ENCODE measurements around the gene BCL10. TPM values are rescaled to one million over a fixed set of nuclear protein-coding genes. Genes with fewer than 3 reads are reported as not detected.

The BCL10 gene
- total RNA-seq, 1 experiment from 2014 or later, result 26.1 TPM

DNA sequence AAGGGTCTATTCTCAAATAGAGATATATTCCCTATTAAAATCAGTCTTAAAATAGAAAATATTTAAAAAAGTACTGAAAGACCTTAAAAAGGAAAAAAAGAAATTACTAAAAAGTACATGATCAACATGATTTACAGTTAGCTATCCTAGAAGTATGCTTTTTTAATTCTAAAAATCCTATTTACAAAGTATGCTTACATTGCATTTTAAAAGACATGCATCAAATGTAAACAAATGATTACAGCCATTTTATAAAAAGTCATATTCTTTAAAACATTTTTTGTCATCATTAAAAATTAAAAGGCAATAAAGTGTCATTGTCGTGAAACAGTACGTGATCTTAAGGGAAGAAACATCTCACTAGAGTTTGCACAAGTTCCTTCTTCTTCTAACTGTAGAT lies 9.1 kb downstream of the BCL10 start:
- H3K23ac ChIP-seq (ENCODE audit: insufficient read length, low read depth, low read length), result no peak overlapping the region
- no peak overlapping the region for H2BK5ac ChIP-seq (ENCODE audit: insufficient read length, low read length)
- no peak overlapping the region for H4K91ac ChIP-seq (ENCODE audit: insufficient read length, low read depth, low read length)
- no peaks in the 10 kb centered on the region for H3K4me1 Mint-ChIP-seq
- peaks cover 27 to 74% (median 63%) of the 10 kb centered on the region in 3 experiments for H3K36me3 Mint-ChIP-seq (ENCODE audit: insufficient read depth in 1 of 3, low read depth in 3 of 3)
- no peak overlapping the region for H4K8ac ChIP-seq (replicated peaks; ENCODE audit: insufficient read length, low read depth, low read length)
- H2BK15ac ChIP-seq (ENCODE audit: low read depth, low read length), result no peak overlapping the region
- H3K9me3 Mint-ChIP-seq, result peaks cover 5 to 7% of the 10 kb centered on the region in 2 experiments; a peak in 4 of 5 replicates
- H3K4me2 ChIP-seq (ENCODE audit: insufficient read depth, insufficient read length, low read length), result no peak overlapping the region
- H3K4me1 ChIP-seq (ENCODE audit: insufficient read depth, low read length), result no peaks in the 10 kb centered on the region
- no peaks in the 10 kb centered on the region for H3K79me2 ChIP-seq (ENCODE audit: insufficient read depth, low read length)
- no peak for DNase-seq
- no peaks in the 10 kb centered on the region for H3K79me1 ChIP-seq (ENCODE audit: insufficient read depth, low read depth, low read length, poor library complexity, severe bottlenecking)
- H2BK20ac ChIP-seq (ENCODE audit: low read depth, low read length, poor library complexity, severe bottlenecking), result no peak overlapping the region
- H2BK12ac ChIP-seq (ENCODE audit: insufficient read length, low read depth, low read length), result no peak overlapping the region
- no peak overlapping the region for H2BK120ac ChIP-seq (ENCODE audit: low read depth, low read length, poor library complexity, severe bottlenecking)
- H3K27ac Mint-ChIP-seq, result no peak overlapping the region
- H3K27me3 Mint-ChIP-seq (ENCODE audit: low read depth), result no peaks in the 10 kb centered on the region
- H3K4ac ChIP-seq (ENCODE audit: low read depth, low read length), result no peak overlapping the region
- H3K18ac ChIP-seq (ENCODE audit: insufficient read length, low read depth, low read length), result no peak overlapping the region
- H2AK5ac ChIP-seq (ENCODE audit: insufficient read length, low read length), result no peak overlapping the region
- H4K20me1 ChIP-seq (ENCODE audit: control insufficient read depth, insufficient read depth, insufficient read length), result no peaks in the 10 kb centered on the region
- no peak overlapping the region for H2AFZ ChIP-seq (ENCODE audit: low read length)
- no CpG with 5 or more reads among the region's 2 CpGs for WGBS (ENCODE audit: extremely low coverage, insufficient read length, low lambda C conversion rate)
- no peak overlapping the region for H3K56ac ChIP-seq (ENCODE audit: insufficient read length, low read depth, low read length)
- H3K27ac ChIP-seq (ENCODE audit: insufficient read length, low read depth, low read length), result no peak overlapping the region
- peaks cover 2% of the 10 kb centered on the region for H3K9me3 ChIP-seq (ENCODE audit: control insufficient read depth, low read depth, low read length)
- no peak overlapping the region for H3K9ac ChIP-seq (ENCODE audit: extremely low read depth, insufficient read length, low read length)
- H3K4me3 Mint-ChIP-seq, result no peak overlapping the region
- H3K14ac ChIP-seq (ENCODE audit: insufficient read depth, low read length), result no peak overlapping the region
- no peak overlapping the region for H4K5ac ChIP-seq (ENCODE audit: insufficient read length, low read depth, low read length)
- H3K27me3 ChIP-seq (ENCODE audit: insufficient read depth, low read length), result no peaks in the 10 kb centered on the region
- H3K23me2 ChIP-seq (ENCODE audit: insufficient read length, low read depth, low read length, poor library complexity, severe bottlenecking), result no peaks in the 10 kb centered on the region
- TF ChIP-seq, protein P1, sequence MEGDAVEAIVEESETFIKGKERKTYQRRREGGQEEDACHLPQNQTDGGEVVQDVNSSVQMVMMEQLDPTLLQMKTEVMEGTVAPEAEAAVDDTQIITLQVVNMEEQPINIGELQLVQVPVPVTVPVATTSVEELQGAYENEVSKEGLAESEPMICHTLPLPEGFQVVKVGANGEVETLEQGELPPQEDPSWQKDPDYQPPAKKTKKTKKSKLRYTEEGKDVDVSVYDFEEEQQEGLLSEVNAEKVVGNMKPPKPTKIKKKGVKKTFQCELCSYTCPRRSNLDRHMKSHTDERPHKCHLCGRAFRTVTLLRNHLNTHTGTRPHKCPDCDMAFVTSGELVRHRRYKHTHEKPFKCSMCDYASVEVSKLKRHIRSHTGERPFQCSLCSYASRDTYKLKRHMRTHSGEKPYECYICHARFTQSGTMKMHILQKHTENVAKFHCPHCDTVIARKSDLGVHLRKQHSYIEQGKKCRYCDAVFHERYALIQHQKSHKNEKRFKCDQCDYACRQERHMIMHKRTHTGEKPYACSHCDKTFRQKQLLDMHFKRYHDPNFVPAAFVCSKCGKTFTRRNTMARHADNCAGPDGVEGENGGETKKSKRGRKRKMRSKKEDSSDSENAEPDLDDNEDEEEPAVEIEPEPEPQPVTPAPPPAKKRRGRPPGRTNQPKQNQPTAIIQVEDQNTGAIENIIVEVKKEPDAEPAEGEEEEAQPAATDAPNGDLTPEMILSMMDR (conservative IDR thresholded peaks at IDR 0.05), result no peak
- no peak overlapping the region for H3T11ph ChIP-seq (ENCODE audit: low read length)

Measured in H9 (cell line).